K562 treated with DMSO at 1 percent for 12 hours (cell line): ENCODE data around the gene DDX10. TPM values are rescaled to one million over a fixed set of nuclear protein-coding genes. Genes with fewer than 3 reads are reported as not detected.

Experiments
- total RNA-seq: library from RNA; unstranded; fragments of 300-600 nt; gene quantifications from 2 replicates; pipeline ENCODE4 v1.2.3, GENCODE V29; 2022; ENCODE audit not compliant: insufficient read depth

DDX10 gene
- total RNA-seq: 18.8 and 31.0 TPM in 2 replicates

GRCh38 chr11:108664730-108665525, at the start of gene DDX10:
Gene DDX10, plus strand, starts transcription at chr11:108665069. Its CDS starts 85 bp downstream, at chr11:108665154.

Other genes with a start within 250 kb of the DDX10 start
- 0.30 TPM in 1 of 2 replicates, not detected in the other for gene C11orf65, start 197.5 kb upstream of the DDX10 start, total RNA-seq
- gene POGLUT3, start 166.7 kb upstream of the DDX10 start, total RNA-seq: 6.3 and 19.9 TPM in 2 replicates
- gene EXPH5, start 71.3 kb upstream of the DDX10 start, total RNA-seq: 0.35 and 1.9 TPM in 2 replicates